Breast epithelium (tissue), 4 donors: Measurements from ENCODE around the gene BCAN. TPM values are rescaled to one million over a fixed set of nuclear protein-coding genes. Genes with fewer than 3 reads are reported as not detected.
A peak's percentile ranks its signal among the peaks of the same experiment; 100 is the strongest.

Experiments
- DNase-seq, 2 donors: peaks; one replicate each; pipeline ENCODE4 v3.0.0-alpha.2; 2019; ENCODE audit warnings: low spot score in 2 of 2
- H3K27ac ChIP-seq, 2 donors: fragments of 200-600 bp; sonication (generic) in 1 of 2; one replicate each; pipeline ENCODE4 v1.5.1; 2016 to 2019; ENCODE audit warnings: mild to moderate bottlenecking in 1 of 2
- H3K27me3 ChIP-seq, 2 donors: fragments of 200-600 bp; sonication (generic) in 1 of 2; one replicate each; pipeline versions ENCODE4 v1.5.1 to v1.6.0; 2017 to 2019; ENCODE audit warnings: control low read depth in 1 of 2, mild to moderate bottlenecking in 1 of 2
- H3K36me3 ChIP-seq: fragments of 200-600 bp; one replicate; pipeline ENCODE4 v1.5.1; 2019
- H3K4me1 ChIP-seq, 2 donors: fragments of 200-600 bp; sonication (generic); one replicate each; pipeline ENCODE4 v1.5.1; 2016 to 2019; ENCODE audit warnings: control low read depth in 1 of 2
- H3K4me3 ChIP-seq, 3 donors: fragments of 200-600 bp; sonication (generic); 1 replicate in 2 of 3; 2 replicates in 1 of 3; pipeline ENCODE4 v1.5.1; 2016 to 2019; ENCODE audit warnings: mild to moderate bottlenecking in 3 of 3, moderate library complexity in 2 of 3
- H3K9me3 ChIP-seq, 2 donors: fragments of 200-600 bp; sonication (generic) in 1 of 2; one replicate each; pipeline ENCODE4 v1.5.1; 2016 to 2019; ENCODE audit warnings: control low read depth in 1 of 2
- CTCF ChIP-seq, 3 donors: fragments of 450-650 bp; IDR thresholded peaks; one replicate each; pipeline ENCODE4 v1.5.1; 2016 to 2017; ENCODE audit warnings: antibody characterized with exemption in 3 of 3, mild to moderate bottlenecking in 3 of 3, moderate library complexity in 3 of 3
- POLR2A ChIP-seq: fragments of 450-650 bp; IDR thresholded peaks from one replicate; pipeline ENCODE4 v1.6.1; 2016; ENCODE audit warnings: antibody characterized with exemption, mild to moderate bottlenecking, moderate library complexity
- POLR2AphosphoS5 ChIP-seq, 3 donors: sonication (generic); formaldehyde crosslinking; IDR thresholded peaks; one replicate each; pipeline ENCODE4 v1.6.1; 2017; ENCODE audit warnings: antibody characterized with exemption in 3 of 3
- intact Hi-C: fragments of 100-400 bp; cut with DNase I; formaldehyde crosslinking; loops from one replicate; pipeline ENCODE4 v1.15.1; 2023; ENCODE audit warnings: low total_unique reads
- total RNA-seq, 3 donors: library from RNA; depleted of rRNA; stranded (reverse); fragments of >200 nt; gene quantifications; one replicate each; pipeline ENCODE4 v1.1.0, GENCODE V29; 2016

BCAN gene
- total RNA-seq, 3 donors from 2014 or later, result 0.44 TPM; not detected in 2

GRCh38 chr1:156698995-156699394 is 57.1 kb downstream of the BCAN start:
- Histone ChIP-seq H3K27ac (peak overlapping the region in 1 of 2 donors; percentile 19), H3K4me1 (peaks cover 7 to 12% of the 10 kb centered on the region in 2 donors), H3K27me3 (no peaks in the 10 kb centered on the region), H3K36me3 (no peaks in the 10 kb centered on the region), H3K4me3 (no peak overlapping the region), H3K9me3 (no peaks in the 10 kb centered on the region)
- intact Hi-C loops, result no loop called here
- TF ChIP-seq POLR2A (no peak), CTCF (IDR thresholded peaks at IDR 0.05) (no peak), POLR2AphosphoS5 (IDR thresholded peaks at IDR 0.05) (no peak)
- no peak for DNase-seq

DNA sequence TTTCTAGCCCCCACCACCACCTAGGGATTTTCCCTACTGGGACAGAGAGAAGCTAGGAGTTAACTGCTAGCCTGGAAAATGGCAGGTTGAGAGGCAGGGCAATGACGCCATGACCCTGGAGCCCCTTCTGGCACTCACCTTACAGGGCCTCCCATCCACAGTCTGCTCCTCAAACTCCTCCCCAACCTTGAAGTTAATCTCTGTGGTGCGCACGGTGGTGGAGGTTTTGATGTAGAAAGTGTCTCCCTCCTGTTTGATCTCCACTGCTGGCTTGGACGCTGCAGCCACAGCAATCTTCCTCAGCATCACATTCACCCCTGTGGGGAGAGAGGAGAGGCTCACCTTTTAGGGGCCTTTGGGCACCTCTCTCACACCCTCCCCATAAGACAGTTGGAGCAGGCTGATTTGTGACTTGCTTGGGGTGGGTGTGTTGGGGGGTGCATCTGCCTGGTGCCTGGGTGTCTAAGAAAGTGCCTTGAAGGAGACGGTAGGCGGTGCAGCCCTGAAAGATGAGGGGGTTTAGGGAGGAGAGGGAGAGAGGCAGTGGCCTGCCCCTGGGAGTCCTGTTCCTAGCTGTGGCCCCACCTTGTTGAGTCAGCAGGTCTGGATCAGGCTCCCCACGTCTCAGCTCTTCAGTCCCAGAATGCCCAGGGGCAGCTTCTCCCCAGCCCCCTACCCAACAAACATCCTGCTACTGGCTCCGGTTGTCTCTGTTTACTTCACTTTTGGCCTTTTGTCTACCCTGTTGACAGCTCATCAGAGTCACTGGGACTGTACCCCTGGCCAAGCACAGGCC is 59.0 kb downstream of the BCAN start:
- Histone ChIP-seq H3K36me3 (no peaks in the 10 kb centered on the region), H3K9me3 (no peaks in the 10 kb centered on the region), H3K27ac (peak overlapping the region; percentile 66 to 68), H3K27me3 (no peaks in the 10 kb centered on the region), H3K4me1 (peaks cover 15 to 19% of the 10 kb centered on the region in 2 donors), H3K4me3 (no peak overlapping the region)
- no peak for DNase-seq
- TF ChIP-seq POLR2A, result no peak
- intact Hi-C loops, result no loop called here

DNA sequence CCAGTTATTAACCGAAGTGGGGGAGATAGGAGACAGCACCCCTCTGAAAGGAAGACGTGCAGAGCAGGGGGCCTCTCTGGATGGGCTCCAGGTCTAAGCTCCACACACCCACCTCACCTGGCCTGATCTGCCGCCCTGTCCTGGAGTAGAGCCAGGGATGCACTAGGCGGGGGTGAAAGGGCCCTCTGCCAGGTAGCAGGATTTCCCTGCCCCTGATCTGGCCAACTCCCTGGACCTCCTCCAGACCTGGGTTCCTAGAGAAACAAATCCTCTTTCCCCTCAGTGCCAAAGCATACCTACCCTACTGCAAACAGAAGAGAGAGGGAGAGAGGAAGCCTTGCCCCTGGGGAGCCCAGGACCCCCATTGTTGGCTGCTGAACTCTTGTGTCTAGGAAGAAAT is 61.4 kb downstream of the BCAN start:
- no peak for TF ChIP-seq POLR2AphosphoS5 (IDR thresholded peaks at IDR 0.05)
- TF ChIP-seq POLR2A, result no peak
- TF ChIP-seq CTCF (IDR thresholded peaks at IDR 0.05), result no peak
- intact Hi-C loops, result no loop called here
- H3K36me3 ChIP-seq, result no peaks in the 10 kb centered on the region
- peaks cover 30 to 34% of the 10 kb centered on the region in 2 donors for H3K4me1 ChIP-seq
- peak overlapping the region; percentile 92 to 94 for H3K27ac ChIP-seq
- peak overlapping the region in 2 of 3 donors; percentile 54 to 72 for H3K4me3 ChIP-seq
- no peaks in the 10 kb centered on the region for H3K9me3 ChIP-seq
- H3K27me3 ChIP-seq, result no peaks in the 10 kb centered on the region
- no peak for DNase-seq

- TF ChIP-seq CTCF (IDR thresholded peaks at IDR 0.05), result no peak
- TF ChIP-seq POLR2AphosphoS5 (IDR thresholded peaks at IDR 0.05), result no peak
- no peak for TF ChIP-seq POLR2A
- peaks cover 30 to 38% of the 10 kb centered on the region in 2 donors for H3K4me1 ChIP-seq
- no peaks in the 10 kb centered on the region for H3K27me3 ChIP-seq
- H3K36me3 ChIP-seq, result no peaks in the 10 kb centered on the region
- intact Hi-C loops, result no loop called here
- peak overlapping the region; percentile 92 to 94 for H3K27ac ChIP-seq
- no peak for DNase-seq
- no peaks in the 10 kb centered on the region for H3K9me3 ChIP-seq
- peak overlapping the region in 2 of 3 donors; percentile 54 to 72 for H3K4me3 ChIP-seq
Observed at GRCh38 chr1:156703741-156704140, 61.8 kb downstream of the BCAN start.

- Histone ChIP-seq H3K27ac (peak overlapping the region; percentile 92 to 94), H3K4me3 (peak overlapping the region; percentile 42 to 72 (median 54)), H3K36me3 (no peaks in the 10 kb centered on the region), H3K4me1 (peaks cover 32 to 43% of the 10 kb centered on the region in 2 donors), H3K27me3 (no peaks in the 10 kb centered on the region), H3K9me3 (no peaks in the 10 kb centered on the region)
- no peak for TF ChIP-seq POLR2AphosphoS5 (IDR thresholded peaks at IDR 0.05)
- TF ChIP-seq CTCF (IDR thresholded peaks at IDR 0.05), result no peak
- no peak for TF ChIP-seq POLR2A
- intact Hi-C loops, result no loop called here
- DNase-seq, result no peak
Observed at GRCh38 chr1:156704166-156704711, 62.3 kb downstream of the BCAN start.
